GM12801 (cell line): ENCODE results near the gene FBXO2.

Source experiments
- TF ChIP-seq, protein P1 (sequence below): IDR thresholded peaks from one replicate; pipeline ENCODE4 v1.5.1; 2011; ENCODE audit warnings: control low read depth; ENCODE audit not compliant: insufficient read length; ENCODE audit errors: extremely low read depth

The FBXO2 gene

DNA sequence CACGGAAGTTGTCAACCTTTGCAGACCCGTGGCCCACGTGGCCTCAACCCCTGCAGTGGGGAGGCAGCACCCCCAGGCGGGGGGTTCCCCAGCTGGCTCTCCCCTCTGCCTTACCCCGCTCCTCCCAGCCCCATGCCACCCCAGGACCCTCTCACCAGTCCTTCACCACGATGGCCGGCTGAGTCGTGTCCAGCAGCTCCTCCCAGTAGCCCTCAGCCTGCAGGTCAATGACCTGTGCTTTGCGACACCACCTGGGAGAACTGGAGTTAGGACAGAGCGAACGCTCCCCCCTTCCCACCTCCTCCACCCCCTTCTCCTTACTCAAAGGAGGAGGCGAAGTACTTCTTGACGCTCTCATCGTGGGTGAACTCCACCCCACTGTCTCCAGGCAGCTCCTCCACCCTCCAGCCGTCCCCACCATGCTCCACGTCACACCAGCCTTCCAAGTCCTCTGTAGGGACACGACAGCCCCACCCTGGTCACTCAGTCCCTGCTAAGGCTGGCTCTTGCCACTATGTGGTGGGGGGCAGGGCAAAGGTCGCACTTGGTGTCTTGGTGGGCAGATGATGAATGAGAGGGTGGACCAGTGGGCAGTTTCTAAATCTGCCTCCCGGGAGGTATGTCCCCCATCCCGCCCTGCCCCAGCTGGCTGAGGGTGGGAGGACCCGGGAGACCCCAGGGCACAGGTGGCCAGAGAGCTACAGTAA, 4.5 kb downstream of the FBXO2 start:
- TF ChIP-seq, protein P1, sequence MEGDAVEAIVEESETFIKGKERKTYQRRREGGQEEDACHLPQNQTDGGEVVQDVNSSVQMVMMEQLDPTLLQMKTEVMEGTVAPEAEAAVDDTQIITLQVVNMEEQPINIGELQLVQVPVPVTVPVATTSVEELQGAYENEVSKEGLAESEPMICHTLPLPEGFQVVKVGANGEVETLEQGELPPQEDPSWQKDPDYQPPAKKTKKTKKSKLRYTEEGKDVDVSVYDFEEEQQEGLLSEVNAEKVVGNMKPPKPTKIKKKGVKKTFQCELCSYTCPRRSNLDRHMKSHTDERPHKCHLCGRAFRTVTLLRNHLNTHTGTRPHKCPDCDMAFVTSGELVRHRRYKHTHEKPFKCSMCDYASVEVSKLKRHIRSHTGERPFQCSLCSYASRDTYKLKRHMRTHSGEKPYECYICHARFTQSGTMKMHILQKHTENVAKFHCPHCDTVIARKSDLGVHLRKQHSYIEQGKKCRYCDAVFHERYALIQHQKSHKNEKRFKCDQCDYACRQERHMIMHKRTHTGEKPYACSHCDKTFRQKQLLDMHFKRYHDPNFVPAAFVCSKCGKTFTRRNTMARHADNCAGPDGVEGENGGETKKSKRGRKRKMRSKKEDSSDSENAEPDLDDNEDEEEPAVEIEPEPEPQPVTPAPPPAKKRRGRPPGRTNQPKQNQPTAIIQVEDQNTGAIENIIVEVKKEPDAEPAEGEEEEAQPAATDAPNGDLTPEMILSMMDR: no peak

DNA sequence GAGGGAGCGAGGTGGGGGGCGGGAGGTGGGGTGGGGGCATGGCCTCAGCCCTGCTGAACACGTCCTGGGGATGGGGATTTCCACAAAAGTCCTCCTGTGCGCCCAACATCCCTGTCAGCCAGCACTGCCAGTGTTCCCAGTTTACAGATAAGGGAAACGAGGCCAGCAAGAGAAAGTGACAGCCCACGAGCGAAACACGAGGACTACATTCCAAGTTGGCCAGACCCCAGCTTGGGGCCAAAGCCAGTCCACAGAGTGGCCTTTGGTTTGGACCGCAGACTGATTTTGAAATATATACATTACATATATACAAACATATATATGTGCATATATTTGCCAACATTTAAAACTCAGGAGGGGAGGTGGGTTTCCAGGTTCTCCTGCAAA, 5.0 kb downstream of the FBXO2 start:
- TF ChIP-seq, protein P1: no peak

DNA sequence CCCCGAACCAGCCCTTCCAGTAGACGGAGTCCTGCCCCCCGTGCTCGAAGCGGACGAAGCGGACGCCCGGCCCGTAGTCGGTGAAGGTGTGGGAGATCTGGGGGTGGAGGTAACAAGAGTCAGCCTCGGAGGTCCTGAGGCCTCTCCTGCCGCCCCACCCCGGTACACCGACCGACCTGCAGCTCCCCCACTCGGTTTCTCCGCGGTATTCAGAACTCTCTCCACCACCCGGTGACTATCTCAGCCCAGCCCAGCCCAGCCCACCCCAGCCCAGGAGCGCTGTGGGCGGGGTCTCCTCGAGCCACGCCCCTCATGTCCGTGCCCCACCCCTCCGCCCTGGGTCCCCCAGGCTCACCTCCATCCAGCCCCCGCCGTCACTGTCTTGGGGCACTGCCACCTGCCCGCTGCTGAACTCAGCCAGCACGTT, 5.5 kb downstream of the FBXO2 start:
- TF ChIP-seq, protein P1: no peak

DNA sequence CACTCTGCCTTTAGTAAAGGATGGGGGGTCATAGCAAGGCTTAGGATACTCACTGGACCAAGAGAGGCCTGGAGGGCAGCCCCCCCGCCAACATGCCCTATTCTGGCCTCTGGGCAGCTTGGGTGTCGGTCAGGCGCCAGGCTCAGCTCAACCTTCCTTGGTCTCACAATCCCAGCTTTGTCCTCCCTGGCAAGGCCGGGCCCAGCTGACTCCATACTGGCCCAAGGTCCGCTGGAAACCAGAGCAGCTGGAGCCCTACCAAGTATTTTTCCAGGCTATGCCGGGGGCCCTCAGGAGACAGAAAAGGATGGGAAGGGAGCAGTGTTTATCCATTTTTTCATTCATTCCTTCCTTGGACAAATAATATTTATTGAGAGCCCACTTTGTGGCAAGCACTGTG, 6.2 kb downstream of the FBXO2 start:
- TF ChIP-seq, protein P1: no peak

DNA sequence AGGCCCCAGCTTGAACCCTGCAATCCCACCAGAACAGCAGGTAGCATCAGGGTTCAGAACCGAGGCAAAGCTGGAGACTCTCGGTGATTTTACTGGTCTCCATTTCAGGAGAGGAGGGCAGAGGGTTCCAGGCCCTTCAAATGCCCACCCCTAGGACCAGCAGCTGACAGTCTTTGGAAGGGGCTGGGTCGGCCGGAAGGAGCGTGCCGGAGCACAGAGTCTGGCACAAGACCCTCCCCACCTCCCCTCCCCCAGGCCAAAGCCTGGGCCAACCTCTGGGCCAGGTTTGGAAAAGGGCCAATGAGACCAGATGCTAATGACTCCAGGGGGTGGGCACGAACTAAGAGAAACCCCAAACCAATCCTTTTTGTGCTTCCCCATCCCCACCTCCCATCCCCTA, 6.9 kb downstream of the FBXO2 start:
- TF ChIP-seq, protein P1: no peak

DNA sequence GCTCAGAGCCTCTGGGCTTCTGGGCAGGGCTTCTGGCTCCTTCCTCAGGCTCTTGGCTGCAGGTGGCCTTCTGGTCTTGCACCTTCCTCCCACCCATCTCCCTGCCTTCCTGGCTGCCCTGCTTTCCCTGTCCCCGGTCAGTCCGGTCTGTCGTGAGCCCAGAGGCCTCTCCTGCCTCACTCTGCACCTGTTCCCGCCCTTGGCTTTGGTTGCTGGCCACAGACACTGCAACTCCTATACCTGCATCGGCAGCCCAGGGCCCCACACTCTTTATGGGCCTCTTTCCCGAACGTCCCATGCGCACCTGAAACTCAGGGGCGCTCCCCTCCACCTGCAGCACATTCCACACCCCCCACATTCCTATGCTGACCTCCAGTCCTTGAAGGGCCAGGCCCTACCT, 7.9 kb downstream of the FBXO2 start:
- TF ChIP-seq, protein P1: no peak

DNA sequence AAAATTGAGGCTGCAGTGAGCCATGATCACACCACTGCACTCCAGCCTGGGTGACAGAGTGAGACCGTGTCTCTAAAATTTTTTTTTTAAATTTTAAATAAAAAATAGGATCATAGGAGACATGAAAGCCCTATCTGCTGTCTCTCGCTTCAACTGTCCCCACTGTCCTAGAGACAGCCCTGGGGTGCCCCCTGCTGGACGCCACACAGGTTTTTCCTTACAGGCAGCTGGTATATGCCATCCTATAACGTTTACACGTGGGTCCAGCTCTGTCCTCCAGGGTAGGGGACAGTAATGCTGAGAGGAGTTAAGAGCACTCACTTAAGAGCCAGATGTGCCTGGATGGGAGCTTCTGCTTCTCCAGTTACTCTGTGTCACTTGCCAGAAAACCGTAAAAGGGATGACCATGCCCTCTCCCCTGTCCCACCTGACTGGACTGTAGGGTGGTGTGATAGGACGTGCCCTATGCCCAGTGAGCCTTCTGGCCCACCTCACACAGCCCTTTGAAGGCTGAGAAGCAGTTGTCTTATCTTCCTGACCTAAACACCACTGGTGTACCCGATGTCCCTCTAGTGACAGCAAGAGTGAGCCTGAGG, 8.5 kb downstream of the FBXO2 start:
- TF ChIP-seq, protein P1: no peak
